ENCODE results near the gene PFKFB2. TPM values are rescaled to one million over a fixed set of nuclear protein-coding genes. Genes with fewer than 3 reads are reported as not detected.

PFKFB2 gene
- total RNA-seq, 1 donor from 2014 or later: 10.0 TPM

- H3K36me3 ChIP-seq: no peaks in the 10 kb centered on the region
- Mint-ChIP-seq H3K9me3 (no peaks in the 10 kb centered on the region), H3K27me3 (ENCODE audit: insufficient read depth, low read depth) (no peaks in the 10 kb centered on the region), H3K4me1 (peaks cover 2% of the 10 kb centered on the region), H3K36me3 (no peaks in the 10 kb centered on the region), H3K27ac (no peak overlapping the region), H3K4me3 (no peak overlapping the region)
- no peak overlapping the region for H2AFZ ChIP-seq (replicated peaks)
- H3K9ac ChIP-seq: no peak overlapping the region
- no peaks in the 10 kb centered on the region for H4K20me1 ChIP-seq (ENCODE audit: low read depth)
- H3K27me3 ChIP-seq: no peaks in the 10 kb centered on the region
- DNase-seq (ENCODE audit: low spot score): peak; percentile 78
- no peaks in the 10 kb centered on the region for H3F3A ChIP-seq (ENCODE audit: low read depth)
- H3K4me2 ChIP-seq: no peak overlapping the region
- no peaks in the 10 kb centered on the region for H3K79me2 ChIP-seq (ENCODE audit: low read depth)
- H3K9me3 ChIP-seq (ENCODE audit: low read depth): no peaks in the 10 kb centered on the region
- TF ChIP-seq CTCF (IDR thresholded peaks at IDR 0.05): peak; percentile 69
- TF ChIP-seq EZH2phosphoT487 (IDR thresholded peaks at IDR 0.05): no peak
- no peaks in the 10 kb centered on the region for H3K4me1 ChIP-seq
- H3K27ac ChIP-seq: no peak overlapping the region
- H3K4me3 ChIP-seq: no peak overlapping the region
These were observed 31.7 kb downstream of the PFKFB2 start for GRCh38 chr1:207084701-207085180.

DNA sequence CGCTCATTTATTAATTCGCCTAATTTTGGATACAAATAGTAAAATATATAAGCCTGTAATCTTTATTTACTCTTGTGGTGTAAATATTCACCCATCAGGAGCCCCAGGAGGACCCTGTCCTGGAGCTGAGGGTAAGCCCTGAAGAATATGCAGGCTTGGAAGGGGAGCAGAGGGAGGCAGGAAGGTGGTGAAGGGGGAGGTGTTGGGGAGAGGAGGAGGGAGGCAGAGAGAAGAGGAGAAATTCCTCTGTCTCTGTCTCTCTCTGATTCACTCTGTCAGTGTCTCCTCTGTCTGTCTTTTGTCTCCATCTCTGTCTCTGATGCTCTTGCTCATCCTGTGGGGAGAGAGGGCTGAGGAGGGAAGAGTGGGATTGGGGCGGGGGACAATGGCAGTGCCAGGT, 32.8 kb downstream of the PFKFB2 start:
- H3K4me3 ChIP-seq: no peak overlapping the region
- Mint-ChIP-seq H3K36me3 (no peaks in the 10 kb centered on the region), H3K4me3 (no peak overlapping the region), H3K9me3 (no peaks in the 10 kb centered on the region), H3K4me1 (peaks cover 2% of the 10 kb centered on the region), H3K27ac (no peak overlapping the region), H3K27me3 (ENCODE audit: insufficient read depth, low read depth) (no peaks in the 10 kb centered on the region)
- no peaks in the 10 kb centered on the region for H3K36me3 ChIP-seq
- H3K79me2 ChIP-seq (ENCODE audit: low read depth): no peaks in the 10 kb centered on the region
- TF ChIP-seq EZH2phosphoT487 (IDR thresholded peaks at IDR 0.05) (no peak), CTCF (IDR thresholded peaks at IDR 0.05) (no peak), EZH2 (IDR thresholded peaks at IDR 0.05) (no peak)
- H3K9me3 ChIP-seq (ENCODE audit: low read depth): no peaks in the 10 kb centered on the region
- no peaks in the 10 kb centered on the region for H4K20me1 ChIP-seq (ENCODE audit: low read depth)
- H3K27me3 ChIP-seq: no peaks in the 10 kb centered on the region
- no peaks in the 10 kb centered on the region for H3F3A ChIP-seq (ENCODE audit: low read depth)
- no peaks in the 10 kb centered on the region for H3K4me1 ChIP-seq
- no peak overlapping the region for H3K4me2 ChIP-seq
- no peak overlapping the region for H3K9ac ChIP-seq
- H2AFZ ChIP-seq (replicated peaks): no peak overlapping the region
- no peak overlapping the region for H3K27ac ChIP-seq
- DNase-seq (ENCODE audit: low spot score): no peak

GRCh38 chr1:207088161-207088560, 35.1 kb downstream of the PFKFB2 start:
- H3K79me2 ChIP-seq (ENCODE audit: low read depth): no peaks in the 10 kb centered on the region
- no peak overlapping the region for H3K27ac Mint-ChIP-seq
- TF ChIP-seq EZH2 (IDR thresholded peaks at IDR 0.05) (no peak), CTCF (IDR thresholded peaks at IDR 0.05) (no peak), EZH2phosphoT487 (IDR thresholded peaks at IDR 0.05) (no peak)

More at GRCh38 chr1:207088161-207088560, 35.1 kb downstream of the PFKFB2 start:
- Histone ChIP-seq H3K27me3 (no peaks in the 10 kb centered on the region), H2AFZ (replicated peaks) (no peak overlapping the region), H3K4me2 (no peak overlapping the region), H3K4me3 (no peak overlapping the region), H3K9ac (no peak overlapping the region), H4K20me1 (ENCODE audit: low read depth) (no peaks in the 10 kb centered on the region), H3K4me1 (no peaks in the 10 kb centered on the region), H3F3A (ENCODE audit: low read depth) (no peaks in the 10 kb centered on the region), H3K27ac (no peak overlapping the region), H3K36me3 (no peaks in the 10 kb centered on the region), H3K9me3 (ENCODE audit: low read depth) (no peaks in the 10 kb centered on the region)
- no peaks in the 10 kb centered on the region for H3K36me3 Mint-ChIP-seq
- no peaks in the 10 kb centered on the region for H3K27me3 Mint-ChIP-seq (ENCODE audit: insufficient read depth, low read depth)
- no peak for DNase-seq (ENCODE audit: low spot score)
- H3K4me1 Mint-ChIP-seq: peaks cover 2% of the 10 kb centered on the region
- no peak overlapping the region for H3K4me3 Mint-ChIP-seq
- no peaks in the 10 kb centered on the region for H3K9me3 Mint-ChIP-seq

Data from neural progenitor cell (in vitro differentiated cells).